IPS DF 4.7 (cell line): ENCODE results near the gene AXIN1.
"Not testable (repeated sequence)": the region's sequence is repeated elsewhere in the genome, so short reads cannot be mapped to it uniquely, and the experiment has no call there.

Experiments
- DNase-seq: peaks from one replicate; pipeline ENCODE4 v3.0.0-alpha.2; 2013; ENCODE audit warnings: low spot score; ENCODE audit errors: extremely low read depth

AXIN1 gene

GRCh38 chr16:267562-267961 is 85.0 kb downstream of the AXIN1 start:
- DNase-seq = not testable (repeated sequence)

- DNase-seq = no peak
These were observed 86.0 kb downstream of the AXIN1 start for GRCh38 chr16:266258-267164.

- DNase-seq = no peak
These were observed 86.8 kb downstream of the AXIN1 start for GRCh38 chr16:265711-266110.

- DNase-seq = no peak
These were observed 87.5 kb downstream of the AXIN1 start for GRCh38 chr16:265002-265529.

- DNase-seq = no peak
These were observed 88.0 kb downstream of the AXIN1 start for GRCh38 chr16:264440-264951.

GRCh38 chr16:263944-264343 is 88.6 kb downstream of the AXIN1 start:
- DNase-seq = no peak

GRCh38 chr16:263182-263774 is 89.2 kb downstream of the AXIN1 start:
- no peak for DNase-seq

- no peak for DNase-seq
These were observed 90.3 kb downstream of the AXIN1 start for GRCh38 chr16:262121-262745.

GRCh38 chr16:261031-261691 is 91.4 kb downstream of the AXIN1 start:
- DNase-seq = no peak

GRCh38 chr16:260326-260725 is 92.2 kb downstream of the AXIN1 start:
- no peak for DNase-seq

GRCh38 chr16:259814-260253 is 92.7 kb downstream of the AXIN1 start:
- no peak for DNase-seq

- DNase-seq = no peak
These were observed 93.3 kb downstream of the AXIN1 start for GRCh38 chr16:259226-259625.

GRCh38 chr16:258091-258490 is 94.4 kb downstream of the AXIN1 start:
- not testable (repeated sequence) for DNase-seq

GRCh38 chr16:255183-255582 is 97.3 kb downstream of the AXIN1 start:
- DNase-seq = no peak

- no peak for DNase-seq
These were observed 98.1 kb downstream of the AXIN1 start for GRCh38 chr16:254461-254860.

GRCh38 chr16:253833-254232 is 98.7 kb downstream of the AXIN1 start:
- no peak for DNase-seq

- DNase-seq = no peak
These were observed 99.9 kb downstream of the AXIN1 start for GRCh38 chr16:252366-253337.

- no peak for DNase-seq
These were observed 103.1 kb downstream of the AXIN1 start for GRCh38 chr16:249431-249830.

GRCh38 chr16:247027-247426 is 105.5 kb downstream of the AXIN1 start:
- DNase-seq = no peak

- no peak for DNase-seq
These were observed 107.4 kb downstream of the AXIN1 start for GRCh38 chr16:245105-245504.
